ENCODE measurements around the gene SAGE1. TPM values are rescaled to one million over a fixed set of nuclear protein-coding genes. Genes with fewer than 3 reads are reported as not detected.

Gene SAGE1
- not detected for total RNA-seq

DNA sequence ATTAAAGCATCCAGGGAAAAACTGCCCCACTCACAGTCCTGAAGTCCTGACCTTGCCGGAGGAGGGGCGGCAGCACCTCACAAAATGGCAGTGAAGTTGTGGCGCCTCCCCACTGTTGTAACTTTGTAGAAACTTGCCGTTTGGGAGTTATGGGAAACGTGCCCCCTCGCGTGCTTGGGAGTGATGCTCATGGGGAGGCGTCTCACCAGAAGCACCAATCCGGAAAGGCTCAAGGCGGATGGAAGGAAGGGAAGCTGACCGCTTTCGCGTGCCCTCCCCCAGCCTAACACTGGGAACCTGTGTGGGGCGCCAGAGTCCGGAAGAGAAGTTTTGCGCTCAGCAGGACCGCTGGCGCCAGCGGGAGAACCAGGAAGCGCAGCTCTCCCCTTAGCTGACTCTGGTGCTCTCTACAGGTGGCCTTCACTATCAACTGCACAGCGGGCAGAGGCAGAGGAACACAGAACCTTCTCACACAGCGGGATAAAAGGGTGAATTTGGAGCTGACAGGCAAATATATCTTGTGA is at the start of gene SAGE1, which contains the start of gene CT45A10:
TSS of gene SAGE1 (plus strand) at position 423 of the 524 bp plus-strand sequence. CDS start 2,527 bp downstream, outside the sequence.
TSS of gene CT45A10 (minus strand) at position 151 of the 524 bp plus-strand sequence. CDS start 8,100 bp downstream, outside the sequence.

GRCh38 chrX:135854438-135854837 is 39.1 kb upstream of the SAGE1 start, which contains the start of gene CT45A8:
TSS of gene CT45A8 (minus strand) at chrX:135854538. CDS start at chrX:135850783, 3,755 bp downstream.

GRCh38 chrX:135871712-135872111 is 21.8 kb upstream of the SAGE1 start, which contains the start of gene CT45A9:
TSS of gene CT45A9 (minus strand) at chrX:135871812. CDS start at chrX:135868061, 3,751 bp downstream.

Other genes starting within 250 kb of the SAGE1 start
- not detected for gene CT45A1, start 180.1 kb upstream of the SAGE1 start, total RNA-seq
- not detected for gene CT45A3, start 125.5 kb upstream of the SAGE1 start, total RNA-seq
- not detected for gene CT45A5, start 108.2 kb upstream of the SAGE1 start, total RNA-seq
- gene CT45A6, start 90.9 kb upstream of the SAGE1 start, total RNA-seq: not detected
- not detected for gene CT45A2, start 73.7 kb upstream of the SAGE1 start, total RNA-seq
- not detected for gene CT45A7, start 56.4 kb upstream of the SAGE1 start, total RNA-seq
- not detected for gene CT45A8, start 39.2 kb upstream of the SAGE1 start, total RNA-seq
- not detected for gene CT45A9, start 21.9 kb upstream of the SAGE1 start, total RNA-seq
- not detected for gene CT45A10, start 272 bp upstream of the SAGE1 start, total RNA-seq
- 10 to 100 TPM; 22.1 TPM for gene MMGT1, start 80.3 kb downstream of the SAGE1 start, total RNA-seq
- 10 to 100 TPM; 15.7 to 16.1 TPM for gene SLC9A6, start 91.7 kb downstream of the SAGE1 start, total RNA-seq

Measured in activated naive CD4-positive, alpha-beta T cell treated with anti-CD3 and anti-CD28 coated beads, Interleukin-2, amount 10 ng/mL, durations not matched to agents 5 hours and 36 hours (primary cell).